Ovary (tissue), 9 donors: Measurements from ENCODE around the gene VSIG10L. TPM values are rescaled to one million over a fixed set of nuclear protein-coding genes. Genes with fewer than 3 reads are reported as not detected.

Experiments used
- DNase-seq, 5 donors: peaks; one replicate each; pipeline ENCODE4 v3.0.0-alpha.2; 2019 to 2020
- H3K27ac ChIP-seq, 2 donors: fragments of 200-600 bp; one replicate each; pipeline versions ENCODE4 v1.5.1 to v1.8.0; 2019 to 2022
- H3K27me3 ChIP-seq: fragments of 200-600 bp; one replicate; pipeline ENCODE4 v1.8.0; 2022
- H3K36me3 ChIP-seq: fragments of 200-600 bp; sonication (generic); one replicate; pipeline ENCODE4 v1.5.1; 2019
- H3K4me1 ChIP-seq: one replicate; pipeline ENCODE4 v1.8.1; 2013; ENCODE audit warnings: mild to moderate bottlenecking, moderate library complexity; ENCODE audit not compliant: insufficient read depth
- H3K4me3 ChIP-seq: fragments of 200-600 bp; sonication (generic); one replicate; pipeline ENCODE4 v1.5.1; 2017
- H3K9me3 ChIP-seq, 2 donors: fragments of 200-600 bp in 1 of 2; sonication (generic) in 1 of 2; one replicate each; pipeline versions ENCODE4 v1.5.1 to v1.8.1; 2013 to 2019; ENCODE audit warnings: mild to moderate bottlenecking in 1 of 2, moderate library complexity in 1 of 2
- EP300 ChIP-seq: sonication (generic); formaldehyde crosslinking; IDR thresholded peaks from one replicate; pipeline ENCODE4 v1.6.1; 2017; ENCODE audit warnings: antibody characterized with exemption
- POLR2A ChIP-seq: fragments of 450-650 bp; IDR thresholded peaks from one replicate; pipeline ENCODE4 v1.6.1; 2017; ENCODE audit warnings: antibody characterized with exemption, mild to moderate bottlenecking, moderate library complexity
- WGBS, 3 donors: extraction: QIAGEN DNeasy Blood & Tissue Kit in 1 of 3; methylation state at CpG; one replicate each; pipeline versions ENCODE4 v1.1.5 to v1.1.7; 2013 to 2017; 5-methylcytosine and 5-hydroxymethylcytosine counted together
- intact Hi-C, 4 donors: fragments of 100-400 bp; cut with DNase I; formaldehyde crosslinking; loops; one replicate each; pipeline versions ENCODE4 v1.11.0 to v1.15.1; 2022 to 2023
- polyA plus RNA-seq, 2 donors: library from polyadenylated mRNA; stranded (reverse); fragments of 200-250 nt in 1 of 2; fragments of 350-450 nt in 1 of 2; fragmentation: Illumina TruSeq in 1 of 2; extraction: RNeasy Lipid Tissue Mini Kit (QIAGEN cat#74804) in 1 of 2; gene quantifications; one replicate each; pipeline ENCODE4 v1.2.3, GENCODE V29; 2013 to 2014
- total RNA-seq, 7 donors: library from RNA; depleted of rRNA in 2 of 7; stranded (reverse); fragments of >200 nt in 2 of 7; fragmentation: NEBNext Ultra II Directional in 3 of 7; extraction: Animal tissue kit (Norgen Biotek cat#: 25700) in 3 of 7; gene quantifications; one replicate each; pipeline versions ENCODE4 v1.1.0 to v1.2.4, GENCODE V29; 2016 to 2023
- TF ChIP-seq, protein P1 (sequence below), 3 donors: fragments of 450-650 bp in 2 of 3; fragments of 200-600 bp in 1 of 3; IDR thresholded peaks; one replicate each; pipeline versions ENCODE4 v1.5.1 to v1.8.0; 2016 to 2022; ENCODE audit warnings: antibody characterized with exemption in 3 of 3, mild to moderate bottlenecking in 1 of 3
- donor health status: DM: no; HTN: no; CAD: no; lungs with moderate emphysema.
- donor health status: DM: no; HTN: no; CAD: no.
- donor health status: Bipolar disorder and iron deficiency.
- donor health status: DM: yes; HTN: yes; CAD: no.
- donor health status: DM: no; HTN: no; CAD: no.
- donor health status: DM: yes; HTN: yes; CAD: no.

Gene VSIG10L
- total and polyA plus RNA-seq, 9 donors = 1.8 to 8.1 (median 5.4) TPM

DNA sequence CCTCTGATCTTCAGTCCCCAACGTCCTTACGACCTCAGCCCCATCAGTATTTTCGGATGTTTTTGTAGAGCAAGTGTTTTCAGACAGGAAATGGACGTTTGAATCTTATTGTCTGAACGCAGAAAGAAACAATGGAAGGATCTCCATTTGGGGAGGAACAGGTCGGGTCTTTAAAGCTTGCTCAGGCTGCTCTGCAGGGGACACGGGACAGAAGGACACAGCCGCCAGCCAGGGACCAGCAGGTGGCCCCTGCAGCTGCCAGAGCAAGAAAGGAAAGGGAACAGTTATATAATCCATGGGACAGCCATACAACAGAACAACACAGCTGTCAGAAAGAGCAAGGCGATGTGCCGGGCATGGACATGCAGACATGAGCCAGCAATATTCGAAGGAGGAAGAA lies 49.0 kb downstream of the VSIG10L start:
- no peaks in the 10 kb centered on the region for H3K4me1 ChIP-seq
- no peak for TF ChIP-seq POLR2A
- no peak for TF ChIP-seq EP300
- TF ChIP-seq, protein P1, sequence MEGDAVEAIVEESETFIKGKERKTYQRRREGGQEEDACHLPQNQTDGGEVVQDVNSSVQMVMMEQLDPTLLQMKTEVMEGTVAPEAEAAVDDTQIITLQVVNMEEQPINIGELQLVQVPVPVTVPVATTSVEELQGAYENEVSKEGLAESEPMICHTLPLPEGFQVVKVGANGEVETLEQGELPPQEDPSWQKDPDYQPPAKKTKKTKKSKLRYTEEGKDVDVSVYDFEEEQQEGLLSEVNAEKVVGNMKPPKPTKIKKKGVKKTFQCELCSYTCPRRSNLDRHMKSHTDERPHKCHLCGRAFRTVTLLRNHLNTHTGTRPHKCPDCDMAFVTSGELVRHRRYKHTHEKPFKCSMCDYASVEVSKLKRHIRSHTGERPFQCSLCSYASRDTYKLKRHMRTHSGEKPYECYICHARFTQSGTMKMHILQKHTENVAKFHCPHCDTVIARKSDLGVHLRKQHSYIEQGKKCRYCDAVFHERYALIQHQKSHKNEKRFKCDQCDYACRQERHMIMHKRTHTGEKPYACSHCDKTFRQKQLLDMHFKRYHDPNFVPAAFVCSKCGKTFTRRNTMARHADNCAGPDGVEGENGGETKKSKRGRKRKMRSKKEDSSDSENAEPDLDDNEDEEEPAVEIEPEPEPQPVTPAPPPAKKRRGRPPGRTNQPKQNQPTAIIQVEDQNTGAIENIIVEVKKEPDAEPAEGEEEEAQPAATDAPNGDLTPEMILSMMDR (IDR thresholded peaks at IDR 0.05) = no peak
- H3K27ac ChIP-seq = no peak overlapping the region
- no peak for DNase-seq
- intact Hi-C loops = no loop called here
- H3K4me3 ChIP-seq = no peak overlapping the region
- no peaks in the 10 kb centered on the region for H3K9me3 ChIP-seq
- H3K27me3 ChIP-seq = no peaks in the 10 kb centered on the region
- 39 to 41% (median 40%) methylated on average over 11 of the region's 11 CpGs for WGBS, 3 donors
- no peaks in the 10 kb centered on the region for H3K36me3 ChIP-seq

DNA sequence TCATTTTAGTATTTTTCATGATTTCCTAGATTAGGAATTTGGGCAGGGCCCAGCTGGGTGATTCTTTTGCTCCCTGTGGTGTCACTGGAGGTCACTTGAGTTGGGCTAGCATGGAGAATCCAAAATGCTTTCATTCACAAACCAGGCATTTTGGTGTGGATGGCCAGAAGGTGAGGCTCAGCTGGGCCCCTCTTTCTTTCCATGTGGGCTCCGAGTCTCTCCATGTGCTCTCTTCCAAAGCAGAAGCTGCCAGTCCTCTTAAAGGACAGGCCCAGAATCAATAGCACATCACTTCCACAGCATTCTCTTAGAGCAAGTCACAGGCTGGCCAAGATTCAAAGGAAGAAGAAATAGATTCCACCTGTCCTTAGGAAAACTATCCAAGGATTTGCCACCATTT lies 52.3 kb downstream of the VSIG10L start:
- DNase-seq = no peak
- TF ChIP-seq EP300 (no peak), POLR2A (no peak)
- TF ChIP-seq, protein P1 (IDR thresholded peaks at IDR 0.05) = no peak
- Histone ChIP-seq H3K9me3 (no peaks in the 10 kb centered on the region), H3K4me3 (no peak overlapping the region), H3K27me3 (no peaks in the 10 kb centered on the region), H3K27ac (no peak overlapping the region), H3K36me3 (no peaks in the 10 kb centered on the region), H3K4me1 (no peaks in the 10 kb centered on the region)
- 70 to 94% (median 79%) methylated on average over 1 of the region's 1 CpG for WGBS, 3 donors
- intact Hi-C loops = no loop called here

DNA sequence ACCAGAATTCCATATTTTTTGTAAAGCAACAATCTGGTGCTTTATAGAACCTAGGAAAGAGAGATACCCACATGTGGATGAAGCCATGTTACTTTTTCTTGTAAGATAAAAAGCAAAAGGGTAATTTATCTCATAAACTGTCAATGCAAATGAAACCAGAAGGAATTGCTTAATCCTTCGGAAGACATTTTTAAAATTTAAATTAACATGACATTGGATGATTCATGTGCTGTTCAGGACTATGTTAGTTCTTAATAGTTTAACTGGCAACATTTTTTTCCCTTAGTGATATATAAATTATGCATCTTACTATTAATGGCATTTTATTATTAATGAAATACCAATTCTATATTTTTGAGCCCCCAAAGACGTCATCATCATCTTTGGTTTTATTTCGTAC lies 56.3 kb downstream of the VSIG10L start:
- H3K4me1 ChIP-seq = no peaks in the 10 kb centered on the region
- no peaks in the 10 kb centered on the region for H3K9me3 ChIP-seq
- no peaks in the 10 kb centered on the region for H3K27me3 ChIP-seq
- intact Hi-C loops = no loop called here
- TF ChIP-seq, protein P1 (IDR thresholded peaks at IDR 0.05) = no peak
- TF ChIP-seq POLR2A (no peak), EP300 (no peak)
- H3K36me3 ChIP-seq = no peaks in the 10 kb centered on the region
- no peak overlapping the region for H3K4me3 ChIP-seq
- 67 to 70% (median 69%) methylated on average over 3 of the region's 3 CpGs for WGBS, 3 donors
- no peak overlapping the region for H3K27ac ChIP-seq
- DNase-seq = no peak

DNA sequence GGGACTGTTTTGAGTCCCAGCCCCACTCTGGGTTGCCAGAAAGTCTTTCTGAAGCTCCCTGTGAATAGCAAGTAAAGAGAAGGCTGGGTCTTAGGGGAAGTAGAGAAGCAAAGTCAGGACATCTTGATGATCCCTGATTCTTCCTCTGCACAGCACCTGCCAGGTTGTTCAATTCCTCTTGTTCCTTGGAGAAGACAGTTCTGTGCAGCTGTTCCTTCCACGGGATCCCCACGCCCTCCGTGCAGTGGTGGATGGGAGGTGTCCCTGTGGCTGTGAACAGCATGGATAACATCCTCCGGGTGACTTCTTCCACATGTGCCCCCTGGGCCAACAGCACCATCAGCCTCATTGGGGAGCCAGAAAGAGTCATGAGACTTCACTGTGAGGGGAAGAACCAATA lies 59.6 kb downstream of the VSIG10L start:
- intact Hi-C loops = no loop called here
- TF ChIP-seq, protein P1 (IDR thresholded peaks at IDR 0.05) = no peak
- TF ChIP-seq EP300 = no peak
- no peak for TF ChIP-seq POLR2A
- no peak for DNase-seq
- Histone ChIP-seq H3K27me3 (no peaks in the 10 kb centered on the region), H3K36me3 (no peaks in the 10 kb centered on the region), H3K9me3 (no peaks in the 10 kb centered on the region), H3K4me3 (no peak overlapping the region), H3K27ac (no peak overlapping the region), H3K4me1 (no peaks in the 10 kb centered on the region)
- WGBS, 3 donors = 81 to 84% (median 82%) methylated on average over 4 of the region's 4 CpGs

Other genes starting within 250 kb of the VSIG10L start
- gene CTU1, start 233.7 kb downstream of the VSIG10L start, total RNA-seq = 10 to 100 TPM in 6 of 7 donors, 1 to 10 TPM in 1; 10.0 to 17.2 (median 13.2) TPM
- gene CTU1, start 233.7 kb downstream of the VSIG10L start, polyA plus RNA-seq = 1 to 10 TPM; 1.1 to 3.6 TPM
- 10 to 100 TPM in 1 of 7 donors, 1 to 10 TPM in 6; 1.7 to 10.4 (median 3.1) TPM for gene SIGLEC9, start 217.2 kb downstream of the VSIG10L start, total RNA-seq
- 1 to 10 TPM; 2.5 TPM for gene SIGLEC9, start 217.2 kb downstream of the VSIG10L start, polyA plus RNA-seq
- 1 to 10 TPM in 3 of 7 donors, under 1 TPM in 2, not detected in 2; 0.38 to 3.0 (median 1.5) TPM for gene SIGLEC7, start 199.8 kb downstream of the VSIG10L start, total RNA-seq
- 1 to 10 TPM in 1 of 2 donors, under 1 TPM in 1; 0.39 to 3.7 TPM for gene SIGLEC7, start 199.8 kb downstream of the VSIG10L start, polyA plus RNA-seq
- gene CD33, start 117.1 kb downstream of the VSIG10L start, total RNA-seq = 1 to 10 TPM; 1.4 to 6.9 (median 2.7) TPM
- gene CD33, start 117.1 kb downstream of the VSIG10L start, polyA plus RNA-seq = 10 to 100 TPM in 1 of 2 donors, 1 to 10 TPM in 1; 1.3 to 16.5 TPM
- not detected for gene SIGLECL1, start 91.1 kb downstream of the VSIG10L start, total RNA-seq
- not detected for gene SIGLECL1, start 91.1 kb downstream of the VSIG10L start, polyA plus RNA-seq
- under 1 TPM in 6 of 7 donors, not detected in 1; 0.08 to 0.96 (median 0.29) TPM for gene IGLON5, start 30.5 kb downstream of the VSIG10L start, total RNA-seq
- gene IGLON5, start 30.5 kb downstream of the VSIG10L start, polyA plus RNA-seq = 1 to 10 TPM in 1 of 2 donors, under 1 TPM in 1; 0.13 to 1.6 TPM
- gene ETFB, start 24.2 kb upstream of the VSIG10L start, total RNA-seq = 10 to 100 TPM; 38.7 to 91.3 (median 63.3) TPM
- gene ETFB, start 24.2 kb upstream of the VSIG10L start, polyA plus RNA-seq = 10 to 100 TPM; 12.4 to 86.7 TPM
- 1 to 10 TPM in 3 of 7 donors, under 1 TPM in 1, not detected in 3; 0.70 to 1.9 (median 1.5) TPM for gene CLDND2, start 26.9 kb upstream of the VSIG10L start, total RNA-seq
- gene CLDND2, start 26.9 kb upstream of the VSIG10L start, polyA plus RNA-seq = under 1 TPM in 1 of 2 donors, not detected in 1; 0.59 TPM
- gene NKG7, start 30.5 kb upstream of the VSIG10L start, total RNA-seq = 1 to 10 TPM in 5 of 7 donors, under 1 TPM in 2; 0.40 to 3.1 (median 1.5) TPM
- 1 to 10 TPM; 1.6 to 4.4 TPM for gene NKG7, start 30.5 kb upstream of the VSIG10L start, polyA plus RNA-seq
- gene LIM2, start 45.8 kb upstream of the VSIG10L start, total RNA-seq = not detected
- gene LIM2, start 45.8 kb upstream of the VSIG10L start, polyA plus RNA-seq = not detected
- not detected for gene C19orf84, start 48.5 kb upstream of the VSIG10L start, total RNA-seq
- gene C19orf84, start 48.5 kb upstream of the VSIG10L start, polyA plus RNA-seq = under 1 TPM in 1 of 2 donors, not detected in 1; 0.47 TPM
- gene SIGLEC10, start 75.5 kb upstream of the VSIG10L start, total RNA-seq = 1 to 10 TPM; 1.4 to 9.4 (median 4.6) TPM
- gene SIGLEC10, start 75.5 kb upstream of the VSIG10L start, polyA plus RNA-seq = 1 to 10 TPM in 1 of 2 donors, under 1 TPM in 1; 0.30 to 1.3 TPM
- 1 to 10 TPM in 1 of 7 donors, under 1 TPM in 4, not detected in 2; 0.24 to 1.6 (median 0.92) TPM for gene SIGLEC8, start 116.3 kb upstream of the VSIG10L start, total RNA-seq
- 1 to 10 TPM in 1 of 2 donors, under 1 TPM in 1; 0.05 to 1.6 TPM for gene SIGLEC8, start 116.3 kb upstream of the VSIG10L start, polyA plus RNA-seq
- gene CEACAM18, start 136.4 kb upstream of the VSIG10L start, total RNA-seq = not detected
- not detected for gene CEACAM18, start 136.4 kb upstream of the VSIG10L start, polyA plus RNA-seq
- gene SIGLEC12, start 159.7 kb upstream of the VSIG10L start, total RNA-seq = under 1 TPM in 2 of 7 donors, not detected in 5; 0.23 to 0.25 TPM
- gene SIGLEC12, start 159.7 kb upstream of the VSIG10L start, polyA plus RNA-seq = under 1 TPM in 1 of 2 donors, not detected in 1; 0.73 TPM
- under 1 TPM in 2 of 7 donors, not detected in 5; 0.40 to 0.45 TPM for gene SIGLEC6, start 189.5 kb upstream of the VSIG10L start, total RNA-seq
- under 1 TPM; 0.19 to 0.67 TPM for gene SIGLEC6, start 189.5 kb upstream of the VSIG10L start, polyA plus RNA-seq
- gene ZNF175, start 229.1 kb upstream of the VSIG10L start, total RNA-seq = 10 to 100 TPM in 5 of 7 donors, 1 to 10 TPM in 2; 4.3 to 17.3 (median 13.1) TPM
- gene ZNF175, start 229.1 kb upstream of the VSIG10L start, polyA plus RNA-seq = 10 to 100 TPM in 1 of 2 donors, 1 to 10 TPM in 1; 5.4 to 12.3 TPM